PC-3 (cell line): ENCODE measurements around the gene LIPG. TPM values are rescaled to one million over a fixed set of nuclear protein-coding genes. Genes with fewer than 3 reads are reported as not detected.

Source experiments
- ATAC-seq: fragments of 200-7000 bp; cut with Tn5 transposase; 2 replicates; pipeline ENCODE4 v1.9.1; 2020; ENCODE audit warnings: mild to moderate bottlenecking, moderate library complexity
- BruUV-seq: library from RNA; stranded (reverse); fragments of 400-500 nt; replicated peaks from 2 replicates; lab custom pipeline; 2021; lab: Mats Ljungman, UMichigan
- CTCF ChIA-PET: fragments of 300-600 bp; sonication (Branson Sonifier 250); formaldehyde crosslinking; loops from one replicate; lab custom pipeline; 2022; ENCODE audit warnings: antibody characterized with exemption; lab: Charles Lee
- POLR2A ChIA-PET: fragments of 300-600 bp; sonication (Branson Sonifier 250); formaldehyde crosslinking; loops from one replicate; lab custom pipeline; 2022; ENCODE audit warnings: antibody characterized with exemption; ENCODE audit not compliant: unreplicated experiment; lab: Charles Lee
- DNase-seq: peaks from one replicate; pipeline ENCODE4 v3.0.0-alpha.2; 2015
- H2AFZ ChIP-seq: fragments of 300-600 bp; sonication (generic); 2 replicates; pipeline ENCODE4 v1.6.0; 2016; ENCODE audit warnings: antibody characterized with exemption, low read length
- H3F3A ChIP-seq: fragments of 300-600 bp; sonication (generic); one replicate; pipeline ENCODE4 v1.6.0; 2017; ENCODE audit warnings: antibody characterized with exemption, low read length, control low read depth, mild to moderate bottlenecking; ENCODE audit not compliant: unreplicated experiment
- H3K27ac ChIP-seq: fragments of 300-600 bp; sonication (generic); 2 replicates; pipeline ENCODE4 v1.5.1; 2016; ENCODE audit warnings: mild to moderate bottlenecking, low read length
- H3K27me3 ChIP-seq: fragments of 300-600 bp; sonication (generic); 2 replicates; pipeline ENCODE4 v1.6.1; 2016; ENCODE audit warnings: low read length, mixed read lengths
- H3K36me3 ChIP-seq: fragments of 300-600 bp; sonication (generic); 2 replicates; pipeline ENCODE4 v1.6.1; 2016; ENCODE audit warnings: low read depth, mixed run types, low read length, mixed read lengths
- H3K4me1 ChIP-seq: fragments of 300-600 bp; sonication (generic); 2 replicates; pipeline ENCODE4 v1.5.1; 2016; ENCODE audit warnings: low read length; ENCODE audit not compliant: insufficient read depth
- H3K4me2 ChIP-seq: fragments of 300-600 bp; sonication (generic); 2 replicates; pipeline ENCODE4 v1.6.0; 2016; ENCODE audit warnings: low read length
- H3K4me3 ChIP-seq: fragments of 300-600 bp; sonication (generic); 2 replicates; pipeline ENCODE4 v1.5.1; 2016; ENCODE audit warnings: mild to moderate bottlenecking, low read length, mixed read lengths
- H3K79me2 ChIP-seq: fragments of 300-600 bp; sonication (generic); 2 replicates; pipeline ENCODE4 v1.6.1; 2017; ENCODE audit warnings: low read length, mixed read lengths
- H3K9ac ChIP-seq: fragments of 300-600 bp; sonication (generic); 2 replicates; pipeline ENCODE4 v1.6.0; 2016; ENCODE audit warnings: mild to moderate bottlenecking, low read length
- H3K9me2 ChIP-seq: fragments of 300-600 bp; sonication (generic); replicated peaks from 2 replicates; pipeline ENCODE4 v1.6.1; 2016; ENCODE audit warnings: mixed run types, low read length, mixed read lengths
- H3K9me3 ChIP-seq: fragments of 300-600 bp; sonication (generic); 2 replicates; pipeline ENCODE4 v1.6.1; 2016; ENCODE audit warnings: low read length, mixed read lengths
- H4K20me1 ChIP-seq: fragments of 300-600 bp; sonication (generic); 2 replicates; pipeline ENCODE4 v1.6.1; 2016; ENCODE audit warnings: low read length, mixed read lengths
- EZH2 ChIP-seq: fragments of 300-600 bp; sonication (generic); IDR thresholded peaks from one replicate; pipeline ENCODE4 v1.6.1; 2017; ENCODE audit warnings: antibody characterized with exemption, mild to moderate bottlenecking, low read length; ENCODE audit not compliant: unreplicated experiment
- EZH2phosphoT487 ChIP-seq: fragments of 300-600 bp; sonication (generic); IDR thresholded peaks from 2 replicates; pipeline ENCODE4 v1.6.1; 2018; ENCODE audit warnings: mild to moderate bottlenecking, antibody characterized with exemption, low read length, borderline replicate concordance
- intact Hi-C: fragments of 100-400 bp; cut with micrococcal nuclease; formaldehyde crosslinking; loops from 2 replicates; pipeline ENCODE4 v1.9.0; 2023
- total RNA-seq: library from RNA; depleted of rRNA; stranded (reverse); fragments of >200 nt; gene quantifications from 2 replicates; pipeline ENCODE4 v1.2.3, GENCODE V29; 2014
- TF ChIP-seq, protein P1 (sequence below): fragments of 300-600 bp; sonication (generic); conservative IDR thresholded peaks from 2 replicates; pipeline ENCODE4 v1.5.1; 2017; ENCODE audit warnings: antibody characterized with exemption, low read depth, mild to moderate bottlenecking, low read length

The LIPG gene
- total RNA-seq, 1 experiment from 2014 or later: 14.8 TPM

- CTCF ChIA-PET: no interaction called here
- Histone ChIP-seq H3F3A (no peaks in the 10 kb centered on the region), H3K4me2 (no peak overlapping the region), H4K20me1 (no peaks in the 10 kb centered on the region), H3K27ac (no peak overlapping the region), H3K4me1 (peaks cover 3% of the 10 kb centered on the region; the same call in 1 of the 2 replicates), H3K9me2 (no peaks in the 10 kb centered on the region), H2AFZ (no peak overlapping the region), H3K36me3 (no peaks in the 10 kb centered on the region), H3K9me3 (no peaks in the 10 kb centered on the region), H3K79me2 (no peaks in the 10 kb centered on the region), H3K4me3 (no peak overlapping the region), H3K9ac (no peak overlapping the region), H3K27me3 (no peaks in the 10 kb centered on the region)
- DNase-seq (no peak), ATAC-seq (no peak)
- POLR2A ChIA-PET: no interaction called here
- no TSS peak for BruUV-seq
- TF ChIP-seq EZH2: no peak
- TF ChIP-seq EZH2phosphoT487: no peak
- intact Hi-C loops: no loop called here
These were observed 83.3 kb downstream of the LIPG start for GRCh38 chr18:49645196-49645595.

DNA sequence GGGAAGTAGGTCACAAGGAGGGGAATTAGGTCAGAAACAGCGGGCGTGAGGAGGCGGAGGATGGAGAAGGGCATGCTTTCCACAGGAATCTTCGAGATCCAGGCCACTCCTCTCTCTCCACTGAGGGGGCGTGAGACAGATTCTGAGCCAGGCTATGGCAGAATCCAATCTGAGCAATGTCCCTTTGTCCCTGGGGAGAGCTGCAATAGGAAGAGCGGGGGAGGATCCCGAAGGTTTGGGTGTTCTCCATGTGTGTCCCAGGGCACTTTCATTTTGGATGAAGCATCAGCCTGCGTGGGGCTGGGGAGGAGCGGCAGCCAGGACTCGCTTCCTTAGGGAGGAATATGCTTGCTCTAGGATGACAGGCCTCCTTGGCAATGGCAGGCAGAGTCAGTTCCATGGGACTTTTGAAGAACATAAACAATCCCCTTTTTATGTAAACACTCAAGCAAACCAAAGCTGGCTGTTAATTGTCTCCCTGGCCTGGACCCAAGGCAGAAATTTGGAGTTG lies 84.0 kb downstream of the LIPG start:
- Histone ChIP-seq H3K27ac (no peak overlapping the region), H3K27me3 (no peaks in the 10 kb centered on the region), H3F3A (no peaks in the 10 kb centered on the region), H3K4me3 (no peak overlapping the region), H3K36me3 (no peaks in the 10 kb centered on the region), H4K20me1 (no peaks in the 10 kb centered on the region), H2AFZ (no peak overlapping the region), H3K9me3 (no peaks in the 10 kb centered on the region), H3K79me2 (no peaks in the 10 kb centered on the region), H3K9me2 (no peaks in the 10 kb centered on the region), H3K9ac (no peak overlapping the region), H3K4me2 (no peak overlapping the region), H3K4me1 (peaks cover 3% of the 10 kb centered on the region; the same call in 1 of the 2 replicates)
- BruUV-seq: no TSS peak
- DNase-seq: no peak
- POLR2A ChIA-PET: no interaction called here
- intact Hi-C loops: no loop called here
- TF ChIP-seq, protein P1, sequence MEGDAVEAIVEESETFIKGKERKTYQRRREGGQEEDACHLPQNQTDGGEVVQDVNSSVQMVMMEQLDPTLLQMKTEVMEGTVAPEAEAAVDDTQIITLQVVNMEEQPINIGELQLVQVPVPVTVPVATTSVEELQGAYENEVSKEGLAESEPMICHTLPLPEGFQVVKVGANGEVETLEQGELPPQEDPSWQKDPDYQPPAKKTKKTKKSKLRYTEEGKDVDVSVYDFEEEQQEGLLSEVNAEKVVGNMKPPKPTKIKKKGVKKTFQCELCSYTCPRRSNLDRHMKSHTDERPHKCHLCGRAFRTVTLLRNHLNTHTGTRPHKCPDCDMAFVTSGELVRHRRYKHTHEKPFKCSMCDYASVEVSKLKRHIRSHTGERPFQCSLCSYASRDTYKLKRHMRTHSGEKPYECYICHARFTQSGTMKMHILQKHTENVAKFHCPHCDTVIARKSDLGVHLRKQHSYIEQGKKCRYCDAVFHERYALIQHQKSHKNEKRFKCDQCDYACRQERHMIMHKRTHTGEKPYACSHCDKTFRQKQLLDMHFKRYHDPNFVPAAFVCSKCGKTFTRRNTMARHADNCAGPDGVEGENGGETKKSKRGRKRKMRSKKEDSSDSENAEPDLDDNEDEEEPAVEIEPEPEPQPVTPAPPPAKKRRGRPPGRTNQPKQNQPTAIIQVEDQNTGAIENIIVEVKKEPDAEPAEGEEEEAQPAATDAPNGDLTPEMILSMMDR: no peak
- no peak for TF ChIP-seq EZH2phosphoT487
- no peak for TF ChIP-seq EZH2
- CTCF ChIA-PET: no interaction called here
- ATAC-seq: no peak

DNA sequence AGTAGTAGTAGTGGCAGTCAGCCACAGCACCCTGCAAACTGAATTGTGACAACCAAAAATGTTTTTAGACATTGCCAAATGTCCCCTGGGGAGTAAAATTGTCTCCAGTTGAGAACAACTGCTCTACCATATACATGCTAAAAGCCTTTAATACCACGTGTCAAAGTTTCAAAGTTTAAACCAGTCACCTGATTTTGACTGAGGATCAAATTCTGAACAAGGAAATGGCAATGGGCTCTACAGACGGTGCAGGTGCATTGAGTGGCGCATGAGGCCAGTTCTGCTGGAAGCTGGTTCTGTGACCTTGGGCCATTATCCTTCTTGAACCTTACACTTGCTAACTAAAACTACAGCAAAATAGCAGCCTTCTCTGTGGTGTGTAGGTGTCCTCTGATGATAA lies 85.0 kb downstream of the LIPG start:
- Histone ChIP-seq H3K27me3 (no peaks in the 10 kb centered on the region), H3K4me1 (peaks cover 3% of the 10 kb centered on the region; the same call in 1 of the 2 replicates), H3K36me3 (no peaks in the 10 kb centered on the region), H3K9me2 (no peaks in the 10 kb centered on the region), H3K9me3 (no peaks in the 10 kb centered on the region), H3K4me2 (no peak overlapping the region), H3F3A (no peaks in the 10 kb centered on the region), H3K9ac (no peak overlapping the region), H3K79me2 (no peaks in the 10 kb centered on the region), H2AFZ (no peak overlapping the region), H4K20me1 (no peaks in the 10 kb centered on the region), H3K4me3 (no peak overlapping the region), H3K27ac (no peak overlapping the region)
- intact Hi-C loops: no loop called here
- ATAC-seq: no peak
- no peak for DNase-seq
- BruUV-seq: no TSS peak
- POLR2A ChIA-PET: no interaction called here
- TF ChIP-seq EZH2phosphoT487 (no peak), EZH2 (no peak)
- TF ChIP-seq, protein P1: no peak
- CTCF ChIA-PET: no interaction called here
